Nephron progenitor cell (in vitro differentiated cells): ENCODE data around the gene SPDEF.

Source experiments
- DNase-seq: peaks from one replicate; pipeline ENCODE4 v3.0.0; 2021
- H3K27ac Mint-ChIP-seq: 2 replicates; pipeline ENCODE4 v1.8.0; 2021; ENCODE audit warnings: mild to moderate bottlenecking, moderate library complexity, mixed read lengths
- H3K27me3 Mint-ChIP-seq: 2 replicates; pipeline ENCODE4 v1.8.0; 2021; ENCODE audit warnings: mild to moderate bottlenecking, low read depth, mixed read lengths; ENCODE audit not compliant: poor library complexity
- H3K36me3 Mint-ChIP-seq: 2 replicates; pipeline ENCODE4 v1.8.0; 2021; ENCODE audit warnings: low read depth, mixed read lengths
- H3K4me1 Mint-ChIP-seq: 2 replicates; pipeline ENCODE4 v1.8.0; 2021; ENCODE audit warnings: mixed read lengths
- H3K4me3 Mint-ChIP-seq: 2 replicates; pipeline ENCODE4 v1.8.0; 2021; ENCODE audit warnings: mild to moderate bottlenecking, moderate library complexity, mixed read lengths
- H3K9me3 Mint-ChIP-seq: 2 replicates; pipeline ENCODE4 v1.8.0; 2021; ENCODE audit warnings: mild to moderate bottlenecking, moderate library complexity, mixed read lengths
- CTCF ChIP-seq: fragments of 200-600 bp; sonication (generic); IDR thresholded peaks from 2 replicates; pipeline ENCODE4 v1.5.0; 2021; ENCODE audit warnings: antibody characterized with exemption

The SPDEF gene

DNA sequence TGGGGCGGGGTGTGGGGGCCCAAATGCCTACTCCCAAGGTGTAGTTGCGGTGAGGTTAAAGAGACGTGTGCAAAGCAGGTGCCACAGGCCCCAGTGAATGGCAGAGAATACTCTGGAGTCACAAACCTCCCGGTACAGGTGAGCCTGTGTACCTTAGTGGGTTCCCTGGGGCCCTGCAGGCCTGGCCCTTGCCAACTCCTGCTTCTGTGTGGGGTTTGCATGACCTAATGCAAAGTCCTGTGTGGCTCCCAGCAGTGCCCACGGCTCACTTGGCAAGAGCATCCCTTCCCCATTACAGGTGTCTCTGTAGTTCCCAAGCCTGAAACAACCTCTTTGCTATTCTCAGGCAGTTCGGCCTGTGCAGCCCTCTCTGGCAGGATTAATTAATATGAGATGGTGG lies 17.5 kb downstream of the SPDEF start:
- DNase-seq, result no peak
- no peaks in the 10 kb centered on the region for H3K36me3 Mint-ChIP-seq
- peaks cover 27% of the 10 kb centered on the region for H3K4me1 Mint-ChIP-seq
- no peak overlapping the region for H3K27ac Mint-ChIP-seq
- H3K27me3 Mint-ChIP-seq, result no peaks in the 10 kb centered on the region
- no peak for TF ChIP-seq CTCF
- no peaks in the 10 kb centered on the region for H3K9me3 Mint-ChIP-seq
- no peak overlapping the region for H3K4me3 Mint-ChIP-seq

DNA sequence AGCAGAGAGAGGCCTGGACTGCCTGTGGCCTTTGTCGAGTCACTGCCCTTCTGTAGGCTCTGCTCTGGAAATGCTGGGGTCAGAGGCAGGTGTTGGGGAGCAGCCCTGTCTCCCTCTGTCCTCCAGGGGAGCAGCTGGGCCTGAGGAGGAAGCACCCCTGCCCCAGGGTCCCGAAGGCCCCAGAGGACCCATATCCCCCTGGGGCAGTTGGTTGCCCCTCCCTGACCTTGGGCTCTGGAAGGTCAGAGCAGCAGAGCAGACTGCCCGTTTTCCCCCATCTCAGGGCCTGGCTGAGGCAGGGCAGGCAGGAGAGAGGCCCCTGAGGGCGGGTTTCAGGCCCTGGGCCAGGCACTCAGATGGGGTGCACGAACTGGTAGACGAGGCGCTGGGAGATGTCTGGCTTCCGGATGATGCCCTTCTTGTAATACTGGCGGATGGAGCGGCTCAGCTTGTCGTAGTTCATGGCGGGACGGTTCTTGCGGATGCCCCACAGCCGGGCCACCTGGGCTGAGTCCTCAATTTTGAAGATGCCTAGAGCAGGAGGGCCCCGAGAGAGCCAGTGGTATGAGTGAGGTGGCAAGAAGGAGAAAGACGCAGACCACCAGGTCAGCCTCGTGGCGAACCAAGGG lies 18.1 kb downstream of the SPDEF start:
- Mint-ChIP-seq H3K36me3 (no peaks in the 10 kb centered on the region), H3K9me3 (no peaks in the 10 kb centered on the region), H3K4me1 (peaks cover 27% of the 10 kb centered on the region), H3K27me3 (no peaks in the 10 kb centered on the region), H3K27ac (no peak overlapping the region), H3K4me3 (no peak overlapping the region)
- no peak for DNase-seq
- TF ChIP-seq CTCF, result no peak

- Mint-ChIP-seq H3K9me3 (no peaks in the 10 kb centered on the region), H3K27ac (peak overlapping the region; percentile 5), H3K27me3 (no peaks in the 10 kb centered on the region), H3K36me3 (no peaks in the 10 kb centered on the region), H3K4me1 (peaks cover 31% of the 10 kb centered on the region), H3K4me3 (no peak overlapping the region)
- DNase-seq, result no peak
- TF ChIP-seq CTCF, result no peak
These were observed 18.9 kb downstream of the SPDEF start for GRCh38 chr6:34536959-34537848.

DNA sequence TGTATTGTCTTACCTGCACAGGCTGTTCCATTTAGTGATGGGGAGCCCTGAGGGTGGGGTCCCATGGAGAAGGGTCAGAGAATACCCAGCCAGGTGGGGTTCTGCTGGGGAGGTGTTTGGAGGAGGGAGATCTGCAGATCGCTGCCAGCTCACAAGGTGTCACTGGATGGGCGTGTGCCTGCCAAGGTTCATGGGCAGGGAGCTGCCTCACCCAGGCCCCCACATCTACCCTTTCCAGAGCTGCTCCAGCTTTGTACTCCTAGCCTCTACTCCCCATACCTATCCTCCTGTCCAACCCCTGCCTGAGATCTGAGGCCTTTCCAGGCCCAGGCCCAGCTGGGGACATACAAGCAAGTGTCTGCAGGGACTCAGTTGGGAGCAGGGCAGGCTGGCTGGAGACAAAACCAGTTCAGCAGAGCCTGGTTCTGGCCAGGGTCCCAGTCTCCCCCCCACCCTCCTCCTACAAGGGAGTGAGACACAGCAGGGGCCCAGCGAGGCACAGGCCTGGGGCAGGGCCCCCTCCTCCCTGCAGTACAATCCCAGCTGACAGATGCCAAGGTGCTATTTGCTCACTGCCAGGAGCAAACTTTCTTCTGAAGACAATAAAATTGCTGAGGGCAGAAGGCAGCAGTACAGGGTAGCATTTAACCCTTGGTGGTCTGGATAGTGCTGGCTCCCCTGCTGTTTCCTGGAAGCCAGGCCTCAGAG lies 19.7 kb downstream of the SPDEF start:
- DNase-seq, result no peak
- no peak for TF ChIP-seq CTCF
- H3K27ac Mint-ChIP-seq, result peak overlapping the region; percentile 19
- H3K36me3 Mint-ChIP-seq, result no peaks in the 10 kb centered on the region
- H3K4me1 Mint-ChIP-seq, result peaks cover 37% of the 10 kb centered on the region
- no peak overlapping the region for H3K4me3 Mint-ChIP-seq
- H3K9me3 Mint-ChIP-seq, result no peaks in the 10 kb centered on the region
- peaks cover 1% of the 10 kb centered on the region for H3K27me3 Mint-ChIP-seq

DNA sequence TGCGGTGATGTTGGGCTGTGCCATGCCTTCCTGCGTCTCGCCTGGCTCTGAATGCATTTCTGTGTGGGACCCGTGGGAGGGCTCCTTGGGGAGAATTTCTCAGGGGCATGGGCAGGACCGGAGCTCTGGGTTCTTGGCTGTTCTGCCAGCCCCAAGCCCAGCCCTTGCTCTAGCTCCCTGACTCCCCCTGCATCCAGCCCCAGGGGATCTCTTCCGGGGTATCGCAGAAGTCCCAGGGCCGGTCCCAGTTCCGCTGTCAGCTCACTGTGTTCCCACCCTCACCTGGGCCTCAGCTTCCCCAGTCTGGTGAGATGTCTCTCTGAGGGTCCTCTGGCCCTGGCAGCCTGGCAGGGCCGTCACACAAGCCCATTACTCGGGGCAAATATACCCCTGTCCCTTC lies 20.5 kb downstream of the SPDEF start:
- no peak overlapping the region for H3K27ac Mint-ChIP-seq
- DNase-seq, result no peak
- peaks cover 8% of the 10 kb centered on the region for H3K27me3 Mint-ChIP-seq
- H3K4me3 Mint-ChIP-seq, result no peak overlapping the region
- no peak for TF ChIP-seq CTCF
- peaks cover 40% of the 10 kb centered on the region for H3K4me1 Mint-ChIP-seq
- H3K9me3 Mint-ChIP-seq, result no peaks in the 10 kb centered on the region
- H3K36me3 Mint-ChIP-seq, result no peaks in the 10 kb centered on the region
